GM15510 (cell line): ENCODE data around the gene TRAPPC14.

Experiments
- POLR2A ChIP-seq: IDR thresholded peaks from 3 replicates; pipeline ENCODE4 v1.6.1; 2011; ENCODE audit warnings: borderline replicate concordance; ENCODE audit not compliant: insufficient read length; ENCODE audit errors: extremely low read depth

TRAPPC14 gene

GRCh38 chr7:100159099-100159623 is 638 bp upstream of the TRAPPC14 start:
- no peak for TF ChIP-seq POLR2A

GRCh38 chr7:100157334-100158228 is 942 bp downstream of the TRAPPC14 start:
- no peak for TF ChIP-seq POLR2A

GRCh38 chr7:100157069-100157333 is 1.5 kb downstream of the TRAPPC14 start:
- no peak for TF ChIP-seq POLR2A

GRCh38 chr7:100156331-100157068 is 2.0 kb downstream of the TRAPPC14 start:
- TF ChIP-seq POLR2A: no peak

- no peak for TF ChIP-seq POLR2A
Observed at GRCh38 chr7:100155553-100156317, 2.8 kb downstream of the TRAPPC14 start.

- TF ChIP-seq POLR2A: peak; percentile 11
Observed at GRCh38 chr7:100154651-100155491, 3.7 kb downstream of the TRAPPC14 start.

GRCh38 chr7:100153708-100154535 is 4.6 kb downstream of the TRAPPC14 start:
- no peak for TF ChIP-seq POLR2A

- TF ChIP-seq POLR2A: no peak
Observed at GRCh38 chr7:100152937-100153666, 5.4 kb downstream of the TRAPPC14 start.

- TF ChIP-seq POLR2A: no peak
Observed at GRCh38 chr7:100152404-100152803, 6.1 kb downstream of the TRAPPC14 start.

GRCh38 chr7:100148559-100149328 is 9.8 kb downstream of the TRAPPC14 start, which contains the start of gene LAMTOR4:
Gene LAMTOR4 (plus strand): TSS chr7:100148918. CDS start chr7:100148973, 55 bp downstream.
- TF ChIP-seq POLR2A: peak; percentile 87

GRCh38 chr7:100148225-100148558 is 10.3 kb downstream of the TRAPPC14 start:
- no peak for TF ChIP-seq POLR2A

- TF ChIP-seq POLR2A: no peak
Observed at GRCh38 chr7:100147278-100147677, 11.2 kb downstream of the TRAPPC14 start.
